H1 (cell line): ENCODE data around the gene PIGBOS1. TPM values are rescaled to one million over a fixed set of nuclear protein-coding genes. Genes with fewer than 3 reads are reported as not detected.

Experiments used
- CTCF ChIA-PET: fragments of 300-600 bp; sonication (Branson Sonifier 250); formaldehyde crosslinking; loops from one replicate; lab custom pipeline; 2021; ENCODE audit not compliant: partially characterized antibody; lab: Charles Lee
- POLR2A ChIA-PET: fragments of 300-600 bp; sonication (Branson Sonifier 250); formaldehyde crosslinking; loops from one replicate; lab custom pipeline; 2021; ENCODE audit warnings: inconsistent platforms; ENCODE audit not compliant: partially characterized antibody; lab: Charles Lee
- DNase-seq, 2 experiments: peaks; one replicate each; pipeline versions ENCODE4 v3.0.0 to v3.0.0-alpha.2; 2010 to 2022; ENCODE audit warnings: low spot score in 2 of 2, low read depth in 1 of 2, mixed read lengths in 1 of 2
- FAIRE-seq: peaks from 2 replicates; lab custom pipeline; 2011; peaks lifted over from hg19 to GRCh38; lab: Jason Lieb, UNC
- H2AFZ ChIP-seq: 2 replicates; pipeline ENCODE4 v1.8.1; 2012; ENCODE audit warnings: low read length, inconsistent platforms
- H2AK5ac ChIP-seq: 2 replicates; pipeline ENCODE4 v1.6.1; 2013; ENCODE audit warnings: low read depth, low read length
- H2BK120ac ChIP-seq: replicated peaks from 2 replicates; pipeline ENCODE3; 2013; ENCODE audit warnings: low read depth, low read length, inconsistent platforms
- H2BK12ac ChIP-seq: 2 replicates; pipeline ENCODE4 v1.6.1; 2013; ENCODE audit warnings: low read depth, low read length
- H2BK15ac ChIP-seq: 2 replicates; pipeline ENCODE4 v1.6.1; 2013; ENCODE audit warnings: low read length
- H2BK20ac ChIP-seq: 2 replicates; pipeline ENCODE4 v1.6.1; 2013; ENCODE audit warnings: low read length
- H2BK5ac ChIP-seq: 2 replicates; pipeline ENCODE4 v1.6.1; 2013; ENCODE audit warnings: low read depth, low read length
- H3K14ac ChIP-seq: 2 replicates; pipeline ENCODE4 v1.6.1; 2013; ENCODE audit warnings: inconsistent platforms; ENCODE audit not compliant: insufficient read length
- H3K18ac ChIP-seq: 2 replicates; pipeline ENCODE4 v1.6.1; 2013; ENCODE audit warnings: low read length; ENCODE audit errors: extremely low read depth
- H3K23ac ChIP-seq: 2 replicates; pipeline ENCODE4 v1.6.1; 2013; ENCODE audit warnings: inconsistent platforms; ENCODE audit not compliant: insufficient read length
- H3K23me2 ChIP-seq: 2 replicates; pipeline ENCODE4 v1.6.1; 2013; ENCODE audit warnings: low read depth, low read length
- H3K27ac ChIP-seq: 2 replicates; pipeline ENCODE4 v1.6.1; 2011; ENCODE audit warnings: low read depth, low read length, inconsistent platforms
- H3K27me3 ChIP-seq, 4 experiments: replicated peaks in 1 of 4; 1 replicate in 1 of 4; 2 replicates in 3 of 4; pipeline versions ENCODE4 v1.6.1 to v1.8.1; 2011 to 2013; ENCODE audit warnings: low read length in 3 of 4, mild to moderate bottlenecking in 3 of 4, inconsistent platforms in 2 of 4, mixed read lengths in 2 of 4, moderate library complexity in 1 of 4; ENCODE audit not compliant: control insufficient read depth in 3 of 4, insufficient read depth in 3 of 4; ENCODE audit errors: extremely low read depth in 1 of 4
- H3K36me3 ChIP-seq, 4 experiments: 2 replicates each; pipeline versions ENCODE4 v1.6.1 to v1.8.1; 2011 to 2013; ENCODE audit warnings: mild to moderate bottlenecking in 4 of 4, low read length in 3 of 4, moderate library complexity in 2 of 4, control low read depth in 1 of 4, inconsistent platforms in 1 of 4; ENCODE audit not compliant: insufficient read depth in 4 of 4, control insufficient read depth in 2 of 4
- H3K4ac ChIP-seq: replicated peaks from 2 replicates; pipeline ENCODE3; 2013; ENCODE audit warnings: low read length, low read depth, mixed read lengths, inconsistent platforms; ENCODE audit not compliant: insufficient read length
- H3K4me1 ChIP-seq, 4 experiments: replicated peaks in 1 of 4; 1 replicate in 1 of 4; 2 replicates in 3 of 4; pipeline versions ENCODE4 v1.6.1 to v1.8.1; 2011 to 2013; ENCODE audit warnings: low read length in 3 of 4, inconsistent platforms in 2 of 4, mixed read lengths in 1 of 4; ENCODE audit not compliant: insufficient read depth in 4 of 4, control insufficient read depth in 3 of 4
- H3K4me2 ChIP-seq, 2 experiments: 2 replicates each; pipeline versions ENCODE4 v1.6.1 to v1.8.1; 2011 to 2013; ENCODE audit warnings: low read depth in 2 of 2, low read length in 2 of 2, control low read depth in 1 of 2, inconsistent platforms in 1 of 2, mild to moderate bottlenecking in 1 of 2; ENCODE audit not compliant: insufficient read depth in 1 of 2
- H3K4me3 ChIP-seq, 4 experiments: fragments of 200-600, 300-600 bp in 1 of 4; sonication (generic), shearing (Covaris generic), sonication (Bioruptor Twin) in 1 of 4; 2 replicates each; pipeline versions ENCODE4 v1.5.1 to v1.8.1; 2011 to 2016; ENCODE audit warnings: low read length in 4 of 4, low read depth in 3 of 4, control low read depth in 2 of 4, inconsistent platforms in 2 of 4, mild to moderate bottlenecking in 2 of 4, mixed read lengths in 1 of 4, moderate library complexity in 1 of 4; ENCODE audit not compliant: insufficient read depth in 2 of 4; ENCODE audit errors: extremely low read depth in 1 of 4
- H3K56ac ChIP-seq: replicated peaks from 2 replicates; pipeline ENCODE3; 2013; ENCODE audit warnings: low read depth, mild to moderate bottlenecking, mixed read lengths, low read length, inconsistent platforms; ENCODE audit not compliant: insufficient read length
- H3K79me1 ChIP-seq: 2 replicates; pipeline ENCODE4 v1.6.1; 2013; ENCODE audit warnings: low read depth, low read length, control low read depth
- H3K79me2 ChIP-seq, 2 experiments: 2 replicates each; pipeline versions ENCODE4 v1.6.1 to v1.8.1; 2012 to 2013; ENCODE audit warnings: low read length in 2 of 2, mild to moderate bottlenecking in 2 of 2, inconsistent platforms in 1 of 2; ENCODE audit not compliant: insufficient read depth in 2 of 2, control insufficient read depth in 1 of 2
- H3K9ac ChIP-seq, 4 experiments: replicated peaks in 1 of 4; 1 replicate in 1 of 4; 2 replicates in 3 of 4; pipeline versions ENCODE4 v1.6.1 to v1.8.1; 2011 to 2013; ENCODE audit warnings: low read depth in 3 of 4, low read length in 3 of 4, control low read depth in 2 of 4, mild to moderate bottlenecking in 2 of 4, moderate library complexity in 2 of 4, inconsistent platforms in 1 of 4; ENCODE audit errors: extremely low read depth in 1 of 4
- H3K9me3 ChIP-seq, 2 experiments: 2 replicates each; pipeline versions ENCODE4 v1.6.1 to v1.8.1; 2012 to 2013; ENCODE audit warnings: mild to moderate bottlenecking in 2 of 2, moderate library complexity in 2 of 2, control low read depth in 1 of 2, inconsistent platforms in 1 of 2, low read depth in 1 of 2, low read length in 1 of 2, mixed read lengths in 1 of 2; ENCODE audit not compliant: insufficient read depth in 2 of 2
- H4K20me1 ChIP-seq, 2 experiments: replicated peaks in 1 of 2; 2 replicates each; pipeline versions ENCODE3 to v1.8.1; 2011 to 2013; ENCODE audit warnings: inconsistent platforms in 2 of 2, low read length in 2 of 2, mild to moderate bottlenecking in 1 of 2; ENCODE audit not compliant: insufficient read depth in 2 of 2, control insufficient read depth in 1 of 2
- H4K5ac ChIP-seq: 2 replicates; pipeline ENCODE4 v1.6.1; 2013; ENCODE audit warnings: low read length, low read depth, mixed read lengths, inconsistent platforms; ENCODE audit not compliant: insufficient read length
- H4K8ac ChIP-seq: 2 replicates; pipeline ENCODE4 v1.8.0; 2013; ENCODE audit warnings: mild to moderate bottlenecking, moderate library complexity, low read length, inconsistent platforms; ENCODE audit not compliant: insufficient read depth; ENCODE audit errors: extremely low read depth
- H4K91ac ChIP-seq: replicated peaks from 2 replicates; pipeline ENCODE3; 2013; ENCODE audit warnings: low read length, mixed read lengths, inconsistent platforms; ENCODE audit not compliant: insufficient read length
- BCL11A ChIP-seq, 2 experiments: IDR thresholded peaks; one replicate each; pipeline ENCODE4 v1.6.1; 2011; ENCODE audit warnings: low read depth in 2 of 2, low read length in 2 of 2, mild to moderate bottlenecking in 2 of 2
- CBX5 ChIP-seq: fragments of 300-800, 300-1000 bp; sonication (generic); IDR thresholded peaks from 2 replicates; pipeline ENCODE4 v1.7.1; 2016; ENCODE audit warnings: antibody characterized with exemption, low read length, low read depth
- CEBPB ChIP-seq: IDR thresholded peaks from 2 replicates; pipeline ENCODE4 v1.6.1; 2012; ENCODE audit warnings: low read depth, low read length
- POLR2A ChIP-seq, 2 experiments: IDR thresholded peaks; 1 replicate in 1 of 2; 2 replicates in 1 of 2; pipeline ENCODE4 v1.6.1; 2011; ENCODE audit warnings: low read depth in 2 of 2, low read length in 2 of 2, mild to moderate bottlenecking in 2 of 2; ENCODE audit errors: control extremely low read depth in 1 of 2
- RFX5 ChIP-seq: IDR thresholded peaks from 2 replicates; pipeline ENCODE4 v1.6.1; 2011; ENCODE audit warnings: low read depth, low read length, improper control_type of control experiment, borderline replicate concordance
- WGBS, 2 experiments: shearing (Covaris generic) in 1 of 2; methylation state at CpG; one replicate each; pipeline versions ENCODE4 v1.1.6 to v1.1.7; 2013 to 2015; ENCODE audit warnings: low lambda C conversion rate in 2 of 2, mixed read lengths in 2 of 2, inconsistent platforms in 1 of 2, low coverage in 1 of 2, missing lambda C conversion rate in 1 of 2; ENCODE audit not compliant: insufficient replicate concordance in 2 of 2, insufficient coverage in 1 of 2, insufficient read length in 1 of 2; ENCODE audit errors: extremely low coverage in 1 of 2, missing lambda C conversion rate in 1 of 2; 5-methylcytosine and 5-hydroxymethylcytosine counted together
- polyA plus RNA-seq, 7 experiments: library from polyadenylated mRNA; depleted of rRNA in 3 of 7; stranded (reverse) in 5 of 7; unstranded in 2 of 7; fragments of >200 nt in 5 of 7; fragments of 200-250 nt in 2 of 7; gene quantifications; 1 replicate in 5 of 7; 2 replicates in 1 of 7; 4 replicates in 1 of 7; pipeline versions ENCODE4 v1.2.1 to v1.2.3, GENCODE V29; 2011 to 2013; ENCODE audit warnings: missing spikeins in 2 of 7, mixed read lengths in 2 of 7
- total RNA-seq: library from RNA; stranded (reverse); fragmentation: NEBNext Ultra II Directional; extraction: Animal tissue kit (Norgen Biotek cat#: 25700); gene quantifications from 2 replicates; pipeline ENCODE4 v1.2.1, GENCODE V29; 2021

PIGBOS1 gene
- total and polyA plus RNA-seq, 2 of the 8 experiments (the other 6 are each of a cell fraction or from before 2014, with no cell fraction given): 7.8 to 16.7 TPM

DNA sequence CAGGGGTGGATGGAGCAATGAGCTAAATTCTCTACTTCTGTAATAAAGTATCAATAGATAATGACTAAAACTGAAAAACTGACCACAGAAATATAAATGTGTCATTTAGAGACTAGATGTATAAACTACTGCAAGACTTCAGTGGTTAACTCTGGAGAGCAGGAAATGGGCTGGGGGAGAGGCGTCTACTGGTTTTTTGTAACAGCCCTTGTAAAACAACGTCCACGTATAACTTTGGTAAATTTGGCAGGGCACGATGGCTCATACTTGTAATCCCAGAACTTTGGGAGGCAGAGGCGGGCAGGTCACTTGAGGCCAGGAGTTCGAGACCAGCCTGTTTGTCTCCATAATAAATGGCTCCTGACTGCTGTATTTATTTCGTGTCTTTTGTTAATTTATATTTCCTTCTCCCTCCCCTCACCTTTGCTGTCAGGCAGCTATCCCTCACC lies 41.8 kb downstream of the PIGBOS1 start:
- H2AK5ac ChIP-seq: no peak overlapping the region
- WGBS, 2 experiments: 88% methylated on average over 7 of the region's 7 CpGs; no CpG with 5 or more reads in 1 of the 2 experiments
- no peak overlapping the region for H4K91ac ChIP-seq
- H2BK5ac ChIP-seq: no peak overlapping the region
- H2BK12ac ChIP-seq: no peak overlapping the region
- no peak overlapping the region for H4K5ac ChIP-seq
- H3K79me1 ChIP-seq: no peaks in the 10 kb centered on the region
- no peaks in the 10 kb centered on the region for H3K27me3 ChIP-seq
- no peak overlapping the region for H3K27ac ChIP-seq
- H3K4ac ChIP-seq: no peak overlapping the region
- no peaks in the 10 kb centered on the region for H3K36me3 ChIP-seq
- DNase-seq: no peak
- H3K18ac ChIP-seq: no peak overlapping the region
- H2BK20ac ChIP-seq: no peak overlapping the region
- H2AFZ ChIP-seq: no peak overlapping the region
- H2BK15ac ChIP-seq: no peak overlapping the region
- POLR2A ChIA-PET: no interaction called here
- no peak for FAIRE-seq
- no peaks in the 10 kb centered on the region for H3K79me2 ChIP-seq
- H3K4me2 ChIP-seq: no peak overlapping the region
- H2BK120ac ChIP-seq: no peak overlapping the region
- H3K9ac ChIP-seq: no peak overlapping the region; a peak in 1 of 7 replicates
- H4K20me1 ChIP-seq: no peaks in the 10 kb centered on the region
- no peak overlapping the region for H4K8ac ChIP-seq
- no peak overlapping the region for H3K23ac ChIP-seq
- TF ChIP-seq BCL11A (IDR thresholded peaks at IDR 0.05; ENCODE audit: low read depth in 2 of 2, low read length in 2 of 2): no peak
- no peak for TF ChIP-seq POLR2A (IDR thresholded peaks at IDR 0.05; ENCODE audit: control extremely low read depth in 1 of 2, low read depth in 2 of 2, low read length in 2 of 2)
- TF ChIP-seq CEBPB: no peak
- no peak for TF ChIP-seq RFX5
- TF ChIP-seq CBX5: no peak
- H3K9me3 ChIP-seq: no peaks in the 10 kb centered on the region; a peak in 1 of 4 replicates
- no peak overlapping the region for H3K56ac ChIP-seq
- no peaks in the 10 kb centered on the region for H3K23me2 ChIP-seq
- no peaks in the 10 kb centered on the region for H3K4me1 ChIP-seq
- no peak overlapping the region for H3K14ac ChIP-seq
- no peak overlapping the region for H3K4me3 ChIP-seq
- CTCF ChIA-PET: interaction anchor here (1.2 kb wide), 1 partner anchor 50 kb away, joined by 3 read pairs; no protein-coding TSS in a partner anchor
